ENCODE results near the gene RASSF7.

Gene RASSF7

GRCh38 chr11:576811-577610 is 16.2 kb downstream of the RASSF7 start:
- Histone ChIP-seq H3K4me3 (ENCODE audit: low read depth, low read length) (peak overlapping the region; percentile 80), H3K4me1 (ENCODE audit: control insufficient read depth, insufficient read depth, low read length) (peaks cover 5% of the 10 kb centered on the region), H3K27me3 (ENCODE audit: control insufficient read depth, insufficient read depth, low read length) (peaks cover 5% of the 10 kb centered on the region), H3K9me3 (ENCODE audit: control insufficient read depth, insufficient read depth, low read length) (no peaks in the 10 kb centered on the region), H3K36me3 (ENCODE audit: control insufficient read depth, insufficient read depth, low read length) (peaks cover 9% of the 10 kb centered on the region), H3K9ac (ENCODE audit: low read depth, low read length) (peak overlapping the region; percentile 63)

DNA sequence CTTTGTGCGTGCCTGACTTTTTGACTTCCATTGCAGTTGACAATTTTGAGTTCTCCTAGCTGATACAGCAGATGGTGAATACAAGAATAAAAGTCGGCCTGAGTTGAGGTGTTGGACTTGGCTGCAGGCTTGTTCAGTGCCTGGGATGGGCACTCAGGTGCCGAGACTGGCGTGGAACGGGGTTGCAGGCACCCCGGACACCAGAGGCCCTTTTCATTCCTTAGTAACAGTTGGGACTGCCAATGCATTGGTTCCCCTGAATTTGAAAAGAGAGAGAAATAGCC is 16.8 kb downstream of the RASSF7 start:
- no peak overlapping the region for H3K9ac ChIP-seq (ENCODE audit: low read depth, low read length)
- peak overlapping the region; percentile 80 for H3K4me3 ChIP-seq (ENCODE audit: low read depth, low read length)
- H3K9me3 ChIP-seq (ENCODE audit: control insufficient read depth, insufficient read depth, low read length) = no peaks in the 10 kb centered on the region
- peaks cover 5% of the 10 kb centered on the region for H3K4me1 ChIP-seq (ENCODE audit: control insufficient read depth, insufficient read depth, low read length)
- H3K27me3 ChIP-seq (ENCODE audit: control insufficient read depth, insufficient read depth, low read length) = peaks cover 5% of the 10 kb centered on the region
- H3K36me3 ChIP-seq (ENCODE audit: control insufficient read depth, insufficient read depth, low read length) = peaks cover 10% of the 10 kb centered on the region

- H3K36me3 ChIP-seq (ENCODE audit: control insufficient read depth, insufficient read depth, low read length) = peaks cover 12% of the 10 kb centered on the region
- peaks cover 5% of the 10 kb centered on the region for H3K4me1 ChIP-seq (ENCODE audit: control insufficient read depth, insufficient read depth, low read length)
- H3K9me3 ChIP-seq (ENCODE audit: control insufficient read depth, insufficient read depth, low read length) = no peaks in the 10 kb centered on the region
- peaks cover 5% of the 10 kb centered on the region for H3K27me3 ChIP-seq (ENCODE audit: control insufficient read depth, insufficient read depth, low read length)
- no peak overlapping the region for H3K9ac ChIP-seq (ENCODE audit: low read depth, low read length)
- no peak overlapping the region for H3K4me3 ChIP-seq (ENCODE audit: low read depth, low read length)
These were observed 17.7 kb downstream of the RASSF7 start for GRCh38 chr11:578276-579035.

- Histone ChIP-seq H3K4me3 (ENCODE audit: low read depth, low read length) (no peak overlapping the region), H3K27me3 (ENCODE audit: control insufficient read depth, insufficient read depth, low read length) (peaks cover 2% of the 10 kb centered on the region), H3K36me3 (ENCODE audit: control insufficient read depth, insufficient read depth, low read length) (peaks cover 20% of the 10 kb centered on the region), H3K9ac (ENCODE audit: low read depth, low read length) (peak overlapping the region; percentile 16), H3K4me1 (ENCODE audit: control insufficient read depth, insufficient read depth, low read length) (peaks cover 3% of the 10 kb centered on the region), H3K9me3 (ENCODE audit: control insufficient read depth, insufficient read depth, low read length) (no peaks in the 10 kb centered on the region)
These were observed 19.2 kb downstream of the RASSF7 start for GRCh38 chr11:579830-580601.

GRCh38 chr11:581342-581741 is 20.6 kb downstream of the RASSF7 start:
- Histone ChIP-seq H3K4me1 (ENCODE audit: control insufficient read depth, insufficient read depth, low read length) (peaks cover 3% of the 10 kb centered on the region), H3K27me3 (ENCODE audit: control insufficient read depth, insufficient read depth, low read length) (no peaks in the 10 kb centered on the region), H3K4me3 (ENCODE audit: low read depth, low read length) (no peak overlapping the region), H3K9ac (ENCODE audit: low read depth, low read length) (no peak overlapping the region), H3K9me3 (ENCODE audit: control insufficient read depth, insufficient read depth, low read length) (no peaks in the 10 kb centered on the region), H3K36me3 (ENCODE audit: control insufficient read depth, insufficient read depth, low read length) (peaks cover 21% of the 10 kb centered on the region)

GRCh38 chr11:581752-582151 is 21.0 kb downstream of the RASSF7 start:
- Histone ChIP-seq H3K4me1 (ENCODE audit: control insufficient read depth, insufficient read depth, low read length) (peaks cover 3% of the 10 kb centered on the region), H3K36me3 (ENCODE audit: control insufficient read depth, insufficient read depth, low read length) (peaks cover 25% of the 10 kb centered on the region), H3K9me3 (ENCODE audit: control insufficient read depth, insufficient read depth, low read length) (no peaks in the 10 kb centered on the region), H3K9ac (ENCODE audit: low read depth, low read length) (no peak overlapping the region), H3K4me3 (ENCODE audit: low read depth, low read length) (no peak overlapping the region), H3K27me3 (ENCODE audit: control insufficient read depth, insufficient read depth, low read length) (no peaks in the 10 kb centered on the region)

DNA sequence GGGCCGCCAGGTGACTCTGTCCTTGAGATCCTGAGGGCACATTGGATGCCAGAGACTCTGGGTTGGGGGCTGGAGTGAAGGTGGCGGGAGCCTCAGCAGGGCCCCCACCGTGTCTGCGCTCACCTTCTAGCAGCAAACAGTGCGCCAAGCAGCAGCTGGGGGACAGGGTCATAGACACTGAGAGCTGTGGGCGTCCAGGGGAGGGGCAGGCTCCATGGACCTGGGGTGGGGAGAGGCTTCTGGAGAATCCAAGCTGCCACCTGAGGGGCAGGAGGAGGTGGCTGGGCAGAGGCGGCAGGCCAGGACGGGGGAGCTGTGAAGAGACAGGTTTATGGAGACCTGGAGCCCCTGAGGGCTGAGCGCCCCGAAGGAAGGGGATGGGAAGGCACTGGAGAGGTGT is 23.5 kb downstream of the RASSF7 start:
- Histone ChIP-seq H3K9ac (ENCODE audit: low read depth, low read length) (no peak overlapping the region), H3K4me3 (ENCODE audit: low read depth, low read length) (no peak overlapping the region), H3K36me3 (ENCODE audit: control insufficient read depth, insufficient read depth, low read length) (peaks cover 37% of the 10 kb centered on the region), H3K4me1 (ENCODE audit: control insufficient read depth, insufficient read depth, low read length) (no peaks in the 10 kb centered on the region), H3K27me3 (ENCODE audit: control insufficient read depth, insufficient read depth, low read length) (no peaks in the 10 kb centered on the region), H3K9me3 (ENCODE audit: control insufficient read depth, insufficient read depth, low read length) (no peaks in the 10 kb centered on the region)

DNA sequence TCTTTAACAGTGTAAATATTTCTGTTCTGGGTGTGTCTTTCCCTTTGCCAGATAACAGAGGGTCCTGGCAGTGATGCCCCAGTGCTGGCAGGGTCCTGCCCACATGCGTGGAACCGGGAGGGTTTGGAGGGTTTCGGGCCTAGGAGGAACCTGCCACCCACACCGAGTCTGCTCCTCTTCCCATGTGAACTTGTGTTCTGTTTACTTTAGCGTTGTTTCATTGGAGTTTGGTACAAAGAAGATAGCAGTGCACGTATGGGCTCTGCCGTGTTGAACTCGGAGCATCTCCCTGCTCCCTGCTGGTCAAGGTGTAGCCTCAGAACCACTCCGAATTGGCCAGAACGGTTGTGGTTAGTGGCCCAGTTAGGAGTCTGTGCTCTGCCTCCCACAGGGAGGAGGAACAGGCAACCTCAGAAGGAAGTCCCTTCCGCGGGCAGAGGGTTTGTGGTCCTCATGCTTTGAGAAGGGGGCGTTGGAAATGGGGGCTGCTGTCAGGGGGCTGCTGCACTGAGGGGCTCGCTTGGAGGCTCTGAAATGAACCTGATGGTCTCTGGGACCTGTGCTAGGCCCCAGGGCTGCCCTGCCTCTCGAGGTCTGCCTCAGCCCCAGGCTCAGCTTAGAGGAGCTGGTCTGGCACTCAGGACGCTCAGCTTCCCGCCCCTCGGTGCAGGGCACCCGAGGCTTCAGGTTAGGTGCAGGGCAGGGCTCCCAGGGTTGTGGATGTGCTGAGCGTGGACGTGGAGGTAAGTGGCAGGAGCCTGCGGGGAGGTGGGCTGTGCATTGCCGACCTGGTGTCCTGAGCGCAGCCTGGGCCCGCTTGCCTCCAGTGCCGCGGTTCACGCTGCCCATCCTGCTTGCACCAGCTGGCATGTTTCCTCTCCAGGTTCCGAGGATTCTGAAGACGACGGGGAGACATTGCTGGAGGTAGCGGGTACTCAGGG is 25.9 kb downstream of the RASSF7 start:
- Histone ChIP-seq H3K4me1 (ENCODE audit: control insufficient read depth, insufficient read depth, low read length) (no peaks in the 10 kb centered on the region), H3K4me3 (ENCODE audit: low read depth, low read length) (no peak overlapping the region), H3K9me3 (ENCODE audit: control insufficient read depth, insufficient read depth, low read length) (no peaks in the 10 kb centered on the region), H3K36me3 (ENCODE audit: control insufficient read depth, insufficient read depth, low read length) (peaks cover 44% of the 10 kb centered on the region), H3K9ac (ENCODE audit: low read depth, low read length) (no peak overlapping the region), H3K27me3 (ENCODE audit: control insufficient read depth, insufficient read depth, low read length) (no peaks in the 10 kb centered on the region)

DNA sequence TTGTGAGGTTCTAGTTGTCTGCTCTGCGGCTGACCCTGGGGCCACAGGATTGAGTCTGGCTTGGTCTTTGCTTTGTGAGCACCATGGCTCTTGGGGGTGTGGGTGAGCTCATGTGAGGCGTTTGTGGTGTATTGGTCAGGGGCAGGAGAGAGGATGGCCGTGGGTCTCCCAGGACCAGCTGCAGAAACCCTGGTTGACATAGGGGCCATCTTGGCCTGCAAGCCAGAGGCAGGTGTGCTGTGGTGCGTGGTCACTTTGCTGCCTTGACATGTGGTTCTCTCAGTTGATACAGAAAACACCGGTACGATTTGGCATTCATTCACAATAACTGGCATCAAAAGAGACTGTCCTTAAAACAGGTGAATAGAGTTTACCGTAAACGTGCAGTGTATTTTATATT is 26.8 kb downstream of the RASSF7 start:
- no peaks in the 10 kb centered on the region for H3K27me3 ChIP-seq (ENCODE audit: control insufficient read depth, insufficient read depth, low read length)
- H3K9me3 ChIP-seq (ENCODE audit: control insufficient read depth, insufficient read depth, low read length) = no peaks in the 10 kb centered on the region
- H3K4me1 ChIP-seq (ENCODE audit: control insufficient read depth, insufficient read depth, low read length) = no peaks in the 10 kb centered on the region
- no peak overlapping the region for H3K9ac ChIP-seq (ENCODE audit: low read depth, low read length)
- peaks cover 45% of the 10 kb centered on the region for H3K36me3 ChIP-seq (ENCODE audit: control insufficient read depth, insufficient read depth, low read length)
- H3K4me3 ChIP-seq (ENCODE audit: low read depth, low read length) = no peak overlapping the region

DNA sequence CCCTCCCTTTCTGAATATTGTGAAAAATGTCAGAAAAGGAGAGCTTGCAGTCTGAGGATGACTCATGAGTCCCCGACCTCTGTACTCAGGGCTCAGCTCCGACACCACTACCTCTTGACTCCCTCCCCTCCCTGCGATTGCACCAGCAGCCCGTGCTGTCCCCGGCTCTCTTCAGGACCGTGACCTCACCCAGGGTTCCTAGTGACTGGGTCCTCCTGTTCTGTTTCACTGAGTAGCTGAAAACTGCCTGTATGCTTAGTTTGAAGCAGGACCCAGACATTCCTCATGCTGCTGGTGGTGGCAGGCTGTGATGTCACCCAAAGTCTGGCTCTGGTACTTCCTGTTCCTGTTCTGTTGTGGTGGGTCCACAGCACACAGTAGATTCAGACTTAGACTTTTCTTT is 27.2 kb downstream of the RASSF7 start:
- H3K4me1 ChIP-seq (ENCODE audit: control insufficient read depth, insufficient read depth, low read length) = no peaks in the 10 kb centered on the region
- peaks cover 50% of the 10 kb centered on the region for H3K36me3 ChIP-seq (ENCODE audit: control insufficient read depth, insufficient read depth, low read length)

DNA sequence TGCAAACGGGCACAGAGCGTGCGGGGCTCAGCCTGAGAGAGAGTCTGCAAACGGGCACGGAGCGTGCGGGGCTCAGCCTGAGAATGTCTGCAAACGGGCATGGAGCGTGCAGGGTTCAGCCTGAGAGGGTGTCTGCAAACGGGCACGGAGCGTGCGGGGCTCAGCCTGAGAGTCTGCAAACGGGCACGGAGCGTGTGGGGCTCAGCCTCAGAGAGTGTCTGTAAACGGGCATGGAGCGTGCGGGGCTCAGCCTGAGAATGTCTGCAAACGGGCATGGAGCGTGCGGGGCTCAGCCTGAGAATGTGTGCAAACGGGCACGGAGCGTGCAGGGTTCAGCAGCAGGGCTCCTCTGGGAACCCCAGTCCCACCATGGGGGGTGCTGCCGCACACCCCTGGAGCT is 29.0 kb downstream of the RASSF7 start:
- no peaks in the 10 kb centered on the region for H3K27me3 ChIP-seq (ENCODE audit: control insufficient read depth, insufficient read depth, low read length)
- peaks cover 53% of the 10 kb centered on the region for H3K36me3 ChIP-seq (ENCODE audit: control insufficient read depth, insufficient read depth, low read length)
- no peaks in the 10 kb centered on the region for H3K9me3 ChIP-seq (ENCODE audit: control insufficient read depth, insufficient read depth, low read length)
- no peaks in the 10 kb centered on the region for H3K4me1 ChIP-seq (ENCODE audit: control insufficient read depth, insufficient read depth, low read length)
- H3K4me3 ChIP-seq (ENCODE audit: low read depth, low read length) = no peak overlapping the region
- no peak overlapping the region for H3K9ac ChIP-seq (ENCODE audit: low read depth, low read length)

More for the DNA sequence above, 27.2 kb downstream of the RASSF7 start:
- Histone ChIP-seq H3K4me3 (ENCODE audit: low read depth, low read length) (no peak overlapping the region), H3K9ac (ENCODE audit: low read depth, low read length) (no peak overlapping the region), H3K9me3 (ENCODE audit: control insufficient read depth, insufficient read depth, low read length) (no peaks in the 10 kb centered on the region), H3K27me3 (ENCODE audit: control insufficient read depth, insufficient read depth, low read length) (no peaks in the 10 kb centered on the region)
